Body of pancreas (tissue), 4 donors: ENCODE measurements around the gene SBF2. TPM values are rescaled to one million over a fixed set of nuclear protein-coding genes. Genes with fewer than 3 reads are reported as not detected.

Experiments
- ATAC-seq: fragments of 150-250 bp; one replicate; pipeline ENCODE4 v1.9.1; 2016
- DNase-seq, 4 donors: peaks; one replicate each; pipeline ENCODE4 v3.0.0-alpha.2; 2019
- H3K27ac ChIP-seq, 4 donors: fragments of 200-600 bp; sonication (generic); 1 replicate in 3 of 4; 2 replicates in 1 of 4; pipeline versions ENCODE4 v1.5.1 to v1.6.1; 2016 to 2019; ENCODE audit warnings: mild to moderate bottlenecking in 1 of 4, mixed read lengths in 1 of 4, moderate library complexity in 1 of 4
- H3K27me3 ChIP-seq, 2 donors: fragments of 200-600 bp; sonication (generic); one replicate each; pipeline ENCODE4 v1.6.0; 2016; ENCODE audit warnings: mild to moderate bottlenecking in 1 of 2
- H3K36me3 ChIP-seq, 2 donors: fragments of 200-600 bp; sonication (generic); replicated peaks in 1 of 2; 2 replicates each; pipeline ENCODE4 v1.5.1; 2016; ENCODE audit warnings: low read depth in 2 of 2; ENCODE audit not compliant: insufficient read depth in 1 of 2
- H3K4me1 ChIP-seq: fragments of 200-600 bp; sonication (generic); one replicate; pipeline ENCODE4 v1.6.0; 2016
- H3K4me3 ChIP-seq, 2 donors: fragments of 200-600 bp; sonication (generic); 1 replicate in 1 of 2; 2 replicates in 1 of 2; pipeline ENCODE4 v1.5.1; 2016 to 2019
- H3K9me3 ChIP-seq, 3 donors: fragments of 200-600 bp; sonication (generic); 1 replicate in 2 of 3; 2 replicates in 1 of 3; pipeline ENCODE4 v1.5.1; 2016
- POLR2A ChIP-seq, 3 donors: fragments of 450-650 bp; IDR thresholded peaks; one replicate each; pipeline ENCODE4 v1.6.1; 2016; ENCODE audit warnings: antibody characterized with exemption in 3 of 3, mild to moderate bottlenecking in 2 of 3
- WGBS, 2 donors: methylation state at CpG; one replicate each; pipeline ENCODE4 v1.1.5; 2017; 5-methylcytosine and 5-hydroxymethylcytosine counted together
- intact Hi-C: fragments of 100-400 bp; cut with DNase I; formaldehyde crosslinking; loops from one replicate; pipeline ENCODE4 v1.15.1; 2023
- total RNA-seq, 2 donors: library from RNA; depleted of rRNA; stranded (reverse); fragments of >200 nt; gene quantifications; one replicate each; pipeline ENCODE4 v1.1.0, GENCODE V29; 2016
- TF ChIP-seq, protein P1 (sequence below), 7 experiments: fragments of 450-650 bp in 4 of 7; fragments of 200-600 bp in 3 of 7; sonication (generic) in 3 of 7; IDR thresholded peaks; one replicate each; pipeline ENCODE4 v1.5.1; 2016 to 2019; ENCODE audit warnings: antibody characterized with exemption in 7 of 7

The SBF2 gene
- total RNA-seq, 2 donors from 2014 or later = 23.6 to 38.9 TPM

DNA sequence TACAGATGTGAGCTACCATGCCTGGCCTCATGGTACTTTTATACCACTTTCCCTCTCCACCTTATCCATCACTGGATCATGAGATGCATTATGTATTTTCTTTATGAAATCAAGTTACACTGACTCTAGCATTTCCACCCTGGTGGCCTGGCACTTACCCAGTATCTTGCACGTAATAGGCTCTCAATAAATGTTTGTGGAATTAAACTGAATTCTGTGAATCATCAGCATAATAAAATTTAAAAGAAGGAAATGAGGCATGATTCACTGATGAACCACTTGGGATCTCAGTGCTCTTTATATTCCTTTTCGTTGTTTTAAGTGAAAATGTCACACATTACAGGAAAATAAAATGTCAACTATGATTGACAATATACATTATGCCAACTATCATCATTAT is 35.9 kb upstream of the SBF2 start:
- H3K4me1 ChIP-seq = peaks cover 42% of the 10 kb centered on the region
- H3K9me3 ChIP-seq = no peaks in the 10 kb centered on the region
- ATAC-seq (no peak), DNase-seq (no peak)
- intact Hi-C loops = no loop called here
- no peaks in the 10 kb centered on the region for H3K36me3 ChIP-seq
- TF ChIP-seq, protein P1, sequence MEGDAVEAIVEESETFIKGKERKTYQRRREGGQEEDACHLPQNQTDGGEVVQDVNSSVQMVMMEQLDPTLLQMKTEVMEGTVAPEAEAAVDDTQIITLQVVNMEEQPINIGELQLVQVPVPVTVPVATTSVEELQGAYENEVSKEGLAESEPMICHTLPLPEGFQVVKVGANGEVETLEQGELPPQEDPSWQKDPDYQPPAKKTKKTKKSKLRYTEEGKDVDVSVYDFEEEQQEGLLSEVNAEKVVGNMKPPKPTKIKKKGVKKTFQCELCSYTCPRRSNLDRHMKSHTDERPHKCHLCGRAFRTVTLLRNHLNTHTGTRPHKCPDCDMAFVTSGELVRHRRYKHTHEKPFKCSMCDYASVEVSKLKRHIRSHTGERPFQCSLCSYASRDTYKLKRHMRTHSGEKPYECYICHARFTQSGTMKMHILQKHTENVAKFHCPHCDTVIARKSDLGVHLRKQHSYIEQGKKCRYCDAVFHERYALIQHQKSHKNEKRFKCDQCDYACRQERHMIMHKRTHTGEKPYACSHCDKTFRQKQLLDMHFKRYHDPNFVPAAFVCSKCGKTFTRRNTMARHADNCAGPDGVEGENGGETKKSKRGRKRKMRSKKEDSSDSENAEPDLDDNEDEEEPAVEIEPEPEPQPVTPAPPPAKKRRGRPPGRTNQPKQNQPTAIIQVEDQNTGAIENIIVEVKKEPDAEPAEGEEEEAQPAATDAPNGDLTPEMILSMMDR (IDR thresholded peaks at IDR 0.05) = no peak
- TF ChIP-seq POLR2A (IDR thresholded peaks at IDR 0.05) = no peak
- no peak overlapping the region for H3K4me3 ChIP-seq
- H3K27me3 ChIP-seq = no peaks in the 10 kb centered on the region
- WGBS, 2 donors = 47 to 66% methylated on average over 2 of the region's 2 CpGs
- H3K27ac ChIP-seq = no peak overlapping the region

DNA sequence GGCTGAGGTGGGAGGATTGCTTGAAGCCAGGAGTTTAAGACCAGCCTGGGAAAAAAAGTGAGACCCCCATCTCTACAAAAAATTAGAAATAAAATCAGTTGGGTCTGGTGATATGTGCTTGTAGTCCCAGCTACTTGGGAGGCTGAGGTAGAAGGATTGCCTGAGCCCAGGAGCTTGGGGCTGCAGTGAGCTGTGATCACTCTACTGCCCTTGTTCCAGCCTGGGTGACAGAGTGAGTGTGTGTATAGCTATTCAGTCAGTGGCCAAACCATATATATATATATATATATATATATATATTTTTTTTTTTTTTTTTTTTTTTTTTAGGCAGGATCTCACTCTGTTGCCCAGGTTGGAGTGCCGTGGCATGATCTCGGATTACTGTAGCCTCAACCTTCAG is 35.3 kb upstream of the SBF2 start:
- Histone ChIP-seq H3K9me3 (no peaks in the 10 kb centered on the region), H3K27me3 (no peaks in the 10 kb centered on the region), H3K4me1 (peaks cover 42% of the 10 kb centered on the region), H3K4me3 (no peak overlapping the region), H3K27ac (peak overlapping the region in 3 of 4 donors; percentile 48 to 74 (median 72)), H3K36me3 (no peaks in the 10 kb centered on the region)
- ATAC-seq = no peak
- no peak for DNase-seq
- WGBS, 2 donors = 90% methylated on average over 2 of the region's 2 CpGs; no CpG with 5 or more reads in 1 of the 2 donors
- TF ChIP-seq, protein P1 (IDR thresholded peaks at IDR 0.05) = no peak
- no peak for TF ChIP-seq POLR2A (IDR thresholded peaks at IDR 0.05)
- intact Hi-C loops = no loop called here

DNA sequence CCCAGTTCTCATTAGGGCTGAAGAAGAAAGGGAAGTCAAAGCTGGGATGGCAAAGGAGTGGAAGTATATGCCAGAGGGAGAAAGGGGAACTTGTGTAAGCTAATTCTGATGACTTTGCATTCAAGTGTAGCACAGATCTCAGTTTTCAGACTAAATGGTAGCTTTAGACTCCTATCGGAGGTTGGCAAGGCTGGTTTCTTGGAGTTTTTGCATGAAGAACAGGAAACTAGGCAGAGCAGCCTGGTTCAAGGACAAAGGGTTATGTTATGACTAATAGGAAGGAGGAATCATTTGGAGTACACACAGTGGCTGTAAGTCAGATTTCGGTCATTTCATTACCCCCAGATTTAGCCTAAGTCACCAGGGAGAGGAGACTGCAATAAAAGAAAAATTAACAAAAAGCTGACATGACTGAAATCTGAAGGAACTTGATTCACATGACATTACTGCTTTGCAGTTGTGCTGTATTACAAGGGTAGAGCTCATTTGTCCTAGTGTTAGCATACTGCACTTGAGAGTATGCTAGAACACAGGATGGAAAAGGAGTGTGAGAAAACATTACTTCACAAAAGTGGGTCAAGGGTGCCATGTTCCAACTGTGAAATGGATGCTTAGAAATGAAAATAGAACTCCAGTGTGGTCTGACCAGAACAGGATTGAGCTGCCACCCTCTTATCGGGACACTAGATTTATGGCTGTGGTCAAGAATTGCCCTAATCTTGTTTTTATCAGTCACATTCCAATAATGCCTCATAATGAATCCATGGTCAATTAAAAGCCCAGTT is 34.5 kb upstream of the SBF2 start:
- TF ChIP-seq POLR2A (IDR thresholded peaks at IDR 0.05) = no peak
- TF ChIP-seq, protein P1 (IDR thresholded peaks at IDR 0.05) = no peak
- WGBS, 2 donors = 54 to 57% methylated on average over 3 of the region's 3 CpGs
- ATAC-seq (peak; percentile 73), DNase-seq (peak in 1 of 4 donors; percentile 43)
- intact Hi-C loops = no loop called here
- Histone ChIP-seq H3K27me3 (no peaks in the 10 kb centered on the region), H3K4me3 (no peak overlapping the region), H3K27ac (peak overlapping the region in 3 of 4 donors; percentile 48 to 74 (median 72)), H3K9me3 (no peaks in the 10 kb centered on the region), H3K4me1 (peaks cover 50% of the 10 kb centered on the region), H3K36me3 (no peaks in the 10 kb centered on the region)

DNA sequence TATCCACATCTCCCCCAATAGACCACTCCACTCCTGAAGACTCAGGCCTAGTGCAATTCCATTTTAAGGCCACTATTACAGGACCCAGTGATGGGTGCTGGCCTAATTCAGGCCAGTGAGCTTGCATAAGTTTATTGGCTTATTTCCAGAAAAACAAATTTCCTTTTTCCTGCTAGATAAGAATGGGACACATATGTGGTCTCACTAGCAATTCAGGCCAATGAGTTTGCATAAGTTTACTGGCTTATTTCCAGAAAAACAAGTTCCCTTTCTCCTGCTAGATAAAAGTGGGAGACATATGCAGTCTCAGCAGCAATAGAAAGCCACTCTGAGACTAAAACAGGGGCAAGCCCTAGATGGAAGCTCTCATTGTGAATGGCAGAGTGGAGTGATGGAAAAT is 33.2 kb upstream of the SBF2 start:
- intact Hi-C loops = no loop called here
- peaks cover 61% of the 10 kb centered on the region for H3K4me1 ChIP-seq

More for the DNA sequence above, 33.2 kb upstream of the SBF2 start:
- Histone ChIP-seq H3K27me3 (no peaks in the 10 kb centered on the region), H3K4me3 (no peak overlapping the region), H3K27ac (peak overlapping the region in 3 of 4 donors; percentile 50 to 74 (median 72)), H3K9me3 (no peaks in the 10 kb centered on the region), H3K36me3 (no peaks in the 10 kb centered on the region)
- peak; percentile 34 for ATAC-seq
- DNase-seq = no peak
- no peak for TF ChIP-seq POLR2A (IDR thresholded peaks at IDR 0.05)
- TF ChIP-seq, protein P1 (IDR thresholded peaks at IDR 0.05) = no peak
